Gastrocnemius medialis (tissue), 4 donors: Measurements from ENCODE around the gene NUDT22.

Experiments
- POLR2A ChIP-seq, 2 donors: fragments of 450-650 bp; IDR thresholded peaks; one replicate each; pipeline ENCODE4 v1.6.1; 2017; ENCODE audit warnings: antibody characterized with exemption in 2 of 2, mild to moderate bottlenecking in 2 of 2, moderate library complexity in 2 of 2
- TF ChIP-seq, protein P1 (sequence below), 5 experiments: fragments of 450-650 bp in 3 of 5; fragments of 200-600 bp in 2 of 5; sonication (generic) in 2 of 5; IDR thresholded peaks in 4 of 5; conservative IDR thresholded peaks in 1 of 5; 1 replicate in 4 of 5; 2 replicates in 1 of 5; pipeline ENCODE4 v1.5.1; 2016 to 2019; ENCODE audit warnings: antibody characterized with exemption in 5 of 5, mild to moderate bottlenecking in 3 of 5, moderate library complexity in 3 of 5

DNA sequence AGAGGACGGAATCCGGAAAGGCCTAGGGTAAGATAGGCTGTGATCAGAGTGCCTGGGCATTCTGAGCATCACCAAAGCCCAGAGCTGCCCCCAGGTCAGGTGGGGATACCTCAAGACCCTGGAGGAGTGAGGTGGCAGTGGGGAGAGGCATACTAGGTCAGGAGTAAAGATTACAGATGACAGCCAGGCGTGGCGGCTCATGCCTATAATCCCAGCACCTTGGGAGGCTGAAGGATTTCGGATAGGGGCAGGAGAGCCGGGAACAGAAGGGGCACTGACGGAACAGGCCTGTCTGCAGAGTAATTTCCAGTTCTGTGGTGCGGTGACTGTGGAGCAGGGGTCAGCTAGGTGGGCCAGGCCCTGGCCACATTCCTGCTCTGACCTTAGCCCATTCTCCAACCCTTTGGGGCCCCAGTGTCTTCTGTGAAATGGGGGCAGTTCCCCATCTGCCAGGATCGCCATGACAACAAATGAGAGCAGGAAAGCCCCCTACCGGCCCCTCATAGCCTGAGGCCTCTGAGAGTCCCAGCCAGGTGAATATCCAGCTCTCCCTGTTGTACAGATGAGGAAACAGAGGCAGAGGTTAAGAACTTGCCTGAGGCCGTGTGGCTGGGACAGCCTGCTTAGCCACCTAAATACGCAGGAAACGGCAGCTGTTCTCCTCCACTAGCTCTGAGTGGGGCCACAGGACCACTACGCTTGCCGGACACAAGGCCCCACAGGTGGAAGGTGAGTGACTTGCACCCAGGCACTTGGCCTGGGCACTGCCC, 49.1 kb downstream of the NUDT22 start:
- TF ChIP-seq, protein P1, sequence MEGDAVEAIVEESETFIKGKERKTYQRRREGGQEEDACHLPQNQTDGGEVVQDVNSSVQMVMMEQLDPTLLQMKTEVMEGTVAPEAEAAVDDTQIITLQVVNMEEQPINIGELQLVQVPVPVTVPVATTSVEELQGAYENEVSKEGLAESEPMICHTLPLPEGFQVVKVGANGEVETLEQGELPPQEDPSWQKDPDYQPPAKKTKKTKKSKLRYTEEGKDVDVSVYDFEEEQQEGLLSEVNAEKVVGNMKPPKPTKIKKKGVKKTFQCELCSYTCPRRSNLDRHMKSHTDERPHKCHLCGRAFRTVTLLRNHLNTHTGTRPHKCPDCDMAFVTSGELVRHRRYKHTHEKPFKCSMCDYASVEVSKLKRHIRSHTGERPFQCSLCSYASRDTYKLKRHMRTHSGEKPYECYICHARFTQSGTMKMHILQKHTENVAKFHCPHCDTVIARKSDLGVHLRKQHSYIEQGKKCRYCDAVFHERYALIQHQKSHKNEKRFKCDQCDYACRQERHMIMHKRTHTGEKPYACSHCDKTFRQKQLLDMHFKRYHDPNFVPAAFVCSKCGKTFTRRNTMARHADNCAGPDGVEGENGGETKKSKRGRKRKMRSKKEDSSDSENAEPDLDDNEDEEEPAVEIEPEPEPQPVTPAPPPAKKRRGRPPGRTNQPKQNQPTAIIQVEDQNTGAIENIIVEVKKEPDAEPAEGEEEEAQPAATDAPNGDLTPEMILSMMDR (IDR thresholded peaks at IDR 0.05 in 4 of 5, conservative IDR thresholded peaks at IDR 0.05 in 1 of 5), result no peak
- TF ChIP-seq POLR2A (IDR thresholded peaks at IDR 0.05), result no peak
